ENCODE results near the gene CCDC102A.
"Not testable (repeated sequence)": the region's sequence is repeated elsewhere in the genome, so short reads cannot be mapped to it uniquely, and the experiment has no call there.

Gene CCDC102A

GRCh38 chr16:57567691-57568090 is 31.3 kb upstream of the CCDC102A start:
- DNase-seq (ENCODE audit: low read depth, low spot score) = no peak
- H3K4me3 ChIP-seq (ENCODE audit: low read length) = no peak overlapping the region

DNA sequence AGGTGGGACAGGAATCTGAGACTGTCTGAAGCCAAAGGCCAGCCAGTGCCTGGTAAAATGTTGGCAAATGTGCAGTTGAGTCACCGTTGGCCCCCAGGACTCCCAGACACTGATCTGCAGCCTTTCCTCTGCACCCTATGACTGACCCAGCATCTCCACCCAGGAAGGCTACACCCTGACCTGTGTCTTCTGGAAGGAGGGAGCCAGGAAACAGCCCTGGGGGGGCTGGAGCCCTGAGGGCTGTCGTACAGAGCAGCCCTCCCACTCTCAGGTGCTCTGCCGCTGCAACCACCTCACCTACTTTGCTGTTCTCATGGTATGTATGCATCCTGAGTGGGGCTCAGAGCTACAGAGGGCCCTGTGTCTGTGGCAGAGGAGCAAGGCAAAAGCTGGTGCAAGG is 30.1 kb upstream of the CCDC102A start:
- H3K4me3 ChIP-seq (ENCODE audit: low read length) = no peak overlapping the region
- DNase-seq (ENCODE audit: low read depth, low spot score) = no peak

DNA sequence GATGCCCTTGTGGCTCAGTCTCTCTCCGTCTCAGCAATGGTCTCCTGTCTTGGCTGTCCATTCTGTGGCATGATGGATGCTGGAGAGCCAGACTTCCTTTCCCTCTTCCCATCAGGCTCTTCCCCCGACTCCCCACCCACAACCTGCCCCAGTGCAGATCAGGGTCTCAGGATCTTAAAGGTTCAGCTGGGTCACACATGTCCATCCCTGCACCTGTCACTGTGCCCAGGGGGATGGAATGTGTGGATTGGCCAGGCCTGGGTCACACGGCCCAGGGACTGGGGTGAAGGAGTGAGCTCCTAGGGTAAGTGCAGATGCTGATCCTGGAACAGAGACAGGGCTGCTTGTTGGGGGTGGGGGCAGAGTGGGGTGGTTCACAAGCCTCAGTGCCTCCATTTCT is 29.1 kb upstream of the CCDC102A start:
- no peak for DNase-seq (ENCODE audit: low read depth, low spot score)
- H3K4me3 ChIP-seq (ENCODE audit: low read length) = no peak overlapping the region

GRCh38 chr16:57564571-57565270 is 28.4 kb upstream of the CCDC102A start:
- no peak overlapping the region for H3K4me3 ChIP-seq (ENCODE audit: low read length)
- DNase-seq (ENCODE audit: low read depth, low spot score) = no peak

- no peak for DNase-seq (ENCODE audit: low read depth, low spot score)
- H3K4me3 ChIP-seq (ENCODE audit: low read length) = no peak overlapping the region
Observed at GRCh38 chr16:57563761-57564160, 27.4 kb upstream of the CCDC102A start.

GRCh38 chr16:57563487-57563750 is 27.0 kb upstream of the CCDC102A start:
- no peak overlapping the region for H3K4me3 ChIP-seq (ENCODE audit: low read length)
- no peak for DNase-seq (ENCODE audit: low read depth, low spot score)

DNA sequence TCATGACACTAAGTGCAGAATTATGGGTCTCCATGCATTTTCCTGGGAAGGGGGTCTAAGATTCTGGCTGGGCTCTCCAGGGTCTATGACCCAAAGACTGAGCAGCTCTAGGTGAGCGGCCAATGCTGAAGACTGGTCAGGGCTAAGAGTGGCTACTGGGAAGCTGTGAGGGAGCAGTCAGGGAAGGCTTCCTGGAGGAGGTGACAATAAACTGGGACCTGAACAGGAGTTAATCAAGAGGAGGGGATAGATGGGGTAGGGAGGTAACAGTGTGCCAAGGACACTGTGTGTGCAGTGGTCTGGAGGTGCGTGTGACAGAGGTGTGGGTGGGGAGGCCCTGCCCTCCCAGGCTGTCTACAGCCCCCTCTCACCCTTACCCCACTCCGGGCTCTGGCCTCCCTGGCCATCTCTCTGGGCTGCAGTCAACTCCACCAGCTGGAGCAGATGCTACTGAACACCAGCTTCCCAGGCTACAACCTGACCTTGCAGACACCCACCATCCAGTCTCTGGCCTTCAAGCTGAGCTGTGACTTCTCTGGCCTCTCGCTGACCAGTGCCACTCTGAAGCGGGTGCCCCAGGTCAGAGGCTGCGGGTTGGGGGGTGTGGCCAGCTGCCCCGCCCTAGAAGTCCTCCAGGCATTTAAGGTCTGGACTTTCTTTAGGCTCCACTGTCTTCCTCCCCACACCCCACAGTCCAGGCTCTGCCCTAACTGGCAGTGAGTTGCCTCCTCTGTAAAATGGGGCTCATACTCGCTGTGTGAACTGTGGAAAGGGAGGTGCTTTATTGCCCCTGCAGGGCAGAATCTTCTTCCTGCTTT is 26.5 kb upstream of the CCDC102A start:
- DNase-seq (ENCODE audit: low read depth, low spot score) = no peak
- H3K4me3 ChIP-seq (ENCODE audit: low read length) = no peak overlapping the region

DNA sequence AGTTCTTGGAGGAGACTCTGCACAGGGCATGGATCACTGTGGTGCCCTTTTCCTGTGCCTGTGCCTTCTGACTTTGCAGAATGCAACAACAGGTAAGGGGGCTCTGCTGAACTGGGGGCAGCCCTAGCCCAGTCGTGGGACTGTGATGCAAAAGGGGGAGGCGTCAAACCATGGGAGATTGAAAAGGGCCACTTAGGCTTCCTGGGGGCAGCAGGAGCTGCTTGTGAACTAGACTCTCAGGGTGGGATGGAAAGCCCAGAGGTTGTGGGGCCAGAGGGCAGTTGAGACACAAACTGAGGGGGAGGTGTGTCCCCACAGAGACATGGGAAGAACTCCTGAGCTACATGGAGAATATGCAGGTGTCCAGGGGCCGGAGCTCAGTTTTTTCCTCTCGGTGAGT is 25.7 kb upstream of the CCDC102A start:
- H3K4me3 ChIP-seq (ENCODE audit: low read length) = no peak overlapping the region
- no peak for DNase-seq (ENCODE audit: low read depth, low spot score)

GRCh38 chr16:57559072-57559790 is 22.9 kb upstream of the CCDC102A start:
- H3K4me3 ChIP-seq (ENCODE audit: low read length) = no peak overlapping the region
- no peak for DNase-seq (ENCODE audit: low read depth, low spot score)

- no peak for DNase-seq (ENCODE audit: low read depth, low spot score)
- H3K4me3 ChIP-seq (ENCODE audit: low read length) = no peak overlapping the region
Observed at GRCh38 chr16:57556941-57557541, 20.7 kb upstream of the CCDC102A start.

DNA sequence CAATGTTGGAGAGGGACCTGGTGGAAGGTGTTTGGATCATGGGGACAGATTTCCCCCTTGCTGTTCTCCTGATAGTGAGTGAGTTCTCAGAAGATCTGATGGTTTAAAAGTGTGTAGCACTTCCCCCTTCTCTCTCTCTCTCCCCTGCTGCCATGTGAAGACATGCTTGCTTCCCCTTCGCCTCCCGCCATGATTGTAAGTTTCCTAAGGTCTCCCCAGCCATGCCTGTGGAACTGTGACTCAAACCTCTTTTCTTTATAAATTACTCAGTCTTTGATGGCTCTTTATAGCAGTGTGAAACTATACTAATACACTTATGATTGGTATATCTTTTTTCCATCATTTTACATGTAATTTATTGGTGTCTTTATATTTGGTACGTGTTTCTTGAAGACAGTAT is 19.5 kb upstream of the CCDC102A start:
- DNase-seq (ENCODE audit: low read depth, low spot score) = no peak
- no peak overlapping the region for H3K4me3 ChIP-seq (ENCODE audit: low read length)

DNA sequence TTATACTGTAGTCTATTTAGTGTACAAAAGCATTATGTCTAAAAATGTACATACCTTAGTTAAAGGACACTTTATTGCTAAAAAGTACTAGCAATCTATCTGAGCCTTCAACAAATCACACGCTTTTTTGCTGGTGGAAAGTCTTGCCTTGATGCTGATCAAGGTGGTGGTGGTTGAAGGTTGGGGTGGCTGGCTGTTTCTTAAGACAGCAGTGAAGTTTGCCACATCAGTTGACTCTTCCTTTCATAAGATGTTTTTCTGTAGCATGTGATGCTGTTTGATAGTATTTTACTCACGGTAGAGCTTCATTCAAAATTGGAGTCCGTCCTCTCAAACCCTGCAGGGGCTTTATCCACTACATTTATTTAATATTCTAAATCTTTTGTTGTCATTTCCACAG is 14.7 kb upstream of the CCDC102A start:
- DNase-seq (ENCODE audit: low read depth, low spot score) = no peak
- H3K4me3 ChIP-seq (ENCODE audit: low read length) = no peak overlapping the region

GRCh38 chr16:57549730-57550129 is 13.4 kb upstream of the CCDC102A start:
- DNase-seq (ENCODE audit: low read depth, low spot score) = no peak
- H3K4me3 ChIP-seq (ENCODE audit: low read length) = no peak overlapping the region

DNA sequence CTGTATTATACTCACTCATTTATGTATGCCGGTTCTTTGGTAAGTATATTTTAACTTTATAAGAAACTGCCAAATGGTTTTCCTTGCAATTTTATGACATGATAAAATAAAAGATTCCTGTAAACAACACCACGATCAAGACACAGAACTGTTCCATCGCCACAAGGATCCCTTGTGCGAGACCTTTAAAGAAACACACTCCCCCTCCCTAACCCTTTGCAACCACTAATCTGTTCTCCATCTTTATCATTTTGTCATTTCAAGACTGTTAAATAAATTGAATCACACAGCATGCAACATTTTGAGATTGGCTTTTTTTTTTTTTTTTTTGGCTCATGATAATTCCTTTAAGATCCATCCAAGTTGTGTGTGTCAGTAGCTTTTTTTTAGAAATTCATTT is 12.0 kb upstream of the CCDC102A start:
- DNase-seq (ENCODE audit: low read depth, low spot score) = no peak
- H3K4me3 ChIP-seq (ENCODE audit: low read length) = no peak overlapping the region

- H3K4me3 ChIP-seq (ENCODE audit: low read length); DNase-seq (ENCODE audit: low read depth, low spot score): not testable (repeated sequence)
Observed at GRCh38 chr16:57547524-57547923, 11.2 kb upstream of the CCDC102A start.

DNA sequence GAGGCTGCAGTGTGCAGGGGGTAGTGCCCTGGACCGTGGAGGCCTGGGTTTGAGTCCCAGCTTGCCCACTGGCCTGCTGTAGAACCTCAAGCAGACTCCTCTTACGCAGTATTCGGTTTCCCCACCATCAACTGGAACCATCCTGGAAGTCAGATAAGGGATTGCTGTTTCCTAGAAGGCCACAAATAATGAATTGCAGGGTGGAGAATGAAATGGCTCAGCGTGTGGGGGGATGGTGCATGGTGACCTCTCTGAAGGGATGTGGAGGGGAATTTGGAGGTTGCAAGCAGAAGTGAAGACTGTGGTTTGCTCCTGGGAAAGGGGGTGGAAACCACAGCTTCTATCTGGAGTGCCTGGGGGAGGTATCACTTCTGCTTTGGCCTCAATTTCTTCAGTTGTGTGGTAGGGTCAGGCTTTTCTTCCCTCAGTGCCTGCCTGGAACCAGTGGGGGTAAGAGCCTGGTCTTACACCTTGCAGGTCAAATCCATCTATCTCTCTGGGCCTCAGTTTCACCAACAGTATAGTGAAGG is 7.8 kb upstream of the CCDC102A start:
- no peak overlapping the region for H3K4me3 ChIP-seq (ENCODE audit: low read length)
- DNase-seq (ENCODE audit: low read depth, low spot score) = no peak

DNA sequence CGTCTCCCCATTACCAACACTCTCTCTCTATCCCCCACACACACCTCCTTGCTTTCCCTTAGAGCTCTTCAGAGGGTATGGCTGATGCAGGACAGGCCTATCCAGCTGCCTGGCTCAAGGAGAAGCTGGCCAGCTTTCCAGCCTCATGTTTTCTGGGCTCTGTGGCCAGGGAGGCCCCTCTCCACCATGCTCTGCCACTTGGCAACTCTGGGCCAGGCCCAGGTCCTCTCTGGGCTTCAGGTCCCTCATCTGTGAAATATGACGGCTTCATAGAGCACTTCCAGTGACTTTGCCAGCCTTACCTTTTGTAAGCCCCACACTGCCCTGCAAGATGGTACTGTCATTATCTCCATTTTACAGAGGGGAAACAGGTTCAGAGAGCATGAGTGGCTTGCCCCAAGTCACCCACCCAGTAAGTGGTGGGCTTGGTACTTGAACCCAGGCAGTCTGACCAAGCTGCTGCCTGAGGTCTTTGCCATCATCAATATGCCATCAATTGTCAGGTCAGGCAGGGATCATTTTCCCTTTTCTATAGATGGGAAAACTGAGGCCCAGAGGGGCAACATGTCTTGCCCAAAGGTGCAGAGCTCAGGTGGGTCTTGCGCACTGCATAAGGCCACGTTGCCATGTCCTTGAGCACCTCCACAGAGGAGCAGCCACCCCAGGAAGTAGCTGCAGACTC is 5.5 kb upstream of the CCDC102A start:
- no peak for DNase-seq (ENCODE audit: low read depth, low spot score)
- no peak overlapping the region for H3K4me3 ChIP-seq (ENCODE audit: low read length)

- no peak for DNase-seq (ENCODE audit: low read depth, low spot score)
- no peak overlapping the region for H3K4me3 ChIP-seq (ENCODE audit: low read length)
Observed at GRCh38 chr16:57540906-57541753, 4.8 kb upstream of the CCDC102A start.

All from Jurkat, Clone E6-1 (cell line).